Mucosa of gallbladder (tissue), 1 donor: Measurements from ENCODE around the gene VAPB. TPM values are rescaled to one million over a fixed set of nuclear protein-coding genes. Genes with fewer than 3 reads are reported as not detected.
"Not testable (repeated sequence)": the region's sequence is repeated elsewhere in the genome, so short reads cannot be mapped to it uniquely, and the experiment has no call there.

Experiments
- DNase-seq: peaks from one replicate; pipeline ENCODE4 v3.0.0-alpha.2; 2020; ENCODE audit warnings: low spot score
- total RNA-seq: library from RNA; stranded (reverse); gene quantifications from one replicate; pipeline ENCODE4 v1.2.1, GENCODE V29; 2021
- donor health status: DM: no; HTN: no; CAD: no.

Gene VAPB
- total RNA-seq, 1 donor from 2014 or later, result 63.0 TPM

GRCh38 chr20:58407201-58407873 is 18.3 kb downstream of the VAPB start:
- DNase-seq, result no peak

GRCh38 chr20:58407966-58408557 is 19.0 kb downstream of the VAPB start:
- DNase-seq, result no peak

DNA sequence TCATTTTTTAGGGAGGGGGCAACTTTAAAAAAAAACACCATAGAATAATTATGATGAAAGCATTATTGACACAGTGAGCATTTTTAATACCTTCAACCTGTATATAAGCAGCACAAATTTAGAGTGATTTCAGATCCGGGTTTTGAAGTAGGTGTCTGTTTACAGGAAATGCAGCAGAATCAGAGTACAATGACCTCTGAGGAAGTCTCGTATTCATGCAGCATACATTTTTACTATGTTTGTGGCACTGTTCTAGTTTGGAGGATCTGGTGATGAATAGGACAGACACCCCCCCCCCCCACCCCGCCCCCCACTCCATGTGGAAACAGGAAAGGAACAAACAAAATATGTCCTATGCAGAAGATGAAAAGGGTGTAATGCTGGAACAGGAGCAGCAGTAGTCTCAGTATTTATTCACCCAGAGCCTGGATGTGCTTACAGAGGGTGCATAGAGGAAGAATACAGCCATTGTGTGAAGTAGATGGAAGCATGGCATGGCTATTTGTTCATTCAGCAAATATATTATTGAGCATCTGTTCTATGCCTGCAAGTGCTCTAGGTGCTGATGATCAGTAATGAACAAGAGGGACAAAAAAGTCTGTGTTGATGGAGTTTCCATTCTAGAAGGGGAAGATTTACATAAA is 19.7 kb downstream of the VAPB start:
- no peak for DNase-seq

GRCh38 chr20:58414216-58414615 is 25.2 kb downstream of the VAPB start:
- not testable (repeated sequence) for DNase-seq

DNA sequence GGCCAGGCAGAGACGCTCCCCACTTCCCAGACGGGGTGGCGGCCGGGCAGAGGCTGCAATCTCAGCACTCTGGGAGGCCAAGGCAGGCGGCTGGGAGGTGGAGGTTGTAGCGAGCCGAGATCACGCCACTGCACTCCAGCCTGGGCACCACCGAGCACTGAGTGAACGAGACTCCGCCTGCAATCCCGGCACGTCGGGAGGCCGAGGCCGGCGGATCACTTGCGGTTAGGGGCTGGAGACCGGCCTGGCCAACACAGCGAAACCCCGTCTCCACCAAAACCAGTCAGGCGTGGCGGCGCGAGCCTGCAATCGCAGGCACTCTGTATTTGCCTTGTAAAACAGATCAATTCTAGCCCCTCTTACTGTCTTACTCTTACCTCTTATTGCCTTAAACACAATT is 25.8 kb downstream of the VAPB start:
- not testable (repeated sequence) for DNase-seq

GRCh38 chr20:58416057-58416456 is 27.0 kb downstream of the VAPB start:
- no peak for DNase-seq

GRCh38 chr20:58416835-58417234 is 27.8 kb downstream of the VAPB start:
- no peak for DNase-seq

GRCh38 chr20:58417438-58417837 is 28.4 kb downstream of the VAPB start:
- no peak for DNase-seq

- no peak for DNase-seq
Observed at GRCh38 chr20:58418949-58419748, 30.1 kb downstream of the VAPB start.

DNA sequence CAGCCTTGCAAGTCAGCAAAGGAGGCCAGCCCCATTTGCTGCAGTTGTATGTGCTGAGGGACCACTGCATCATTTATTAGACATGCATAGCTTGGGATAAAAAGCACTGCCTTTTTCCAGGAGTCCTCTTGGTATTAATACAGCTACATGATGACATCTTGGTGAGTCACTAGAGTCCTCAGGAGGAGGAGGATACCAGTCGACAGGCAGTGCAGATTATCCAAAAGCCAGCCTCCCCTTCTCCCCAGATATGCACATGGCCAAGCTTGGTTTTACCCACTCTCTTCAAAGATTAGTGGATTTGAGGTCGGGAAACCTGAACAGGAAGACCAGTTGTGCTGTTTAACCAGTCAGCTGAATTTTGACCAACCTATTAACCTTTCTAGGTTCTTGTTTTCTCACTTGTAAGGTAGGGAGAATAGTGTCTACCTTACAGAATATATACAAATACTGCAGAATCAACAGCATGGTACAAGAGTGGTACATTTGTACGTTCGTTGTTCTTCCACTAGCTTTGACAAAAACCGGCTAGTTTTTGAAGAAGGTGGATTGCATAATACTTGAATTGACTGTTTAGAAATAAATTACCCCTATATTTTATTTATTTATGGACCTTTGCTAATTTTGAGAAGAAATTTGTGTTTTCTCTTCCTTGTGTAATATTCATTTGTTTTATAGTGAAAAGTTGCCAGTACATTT is 31.9 kb downstream of the VAPB start:
- no peak for DNase-seq

GRCh38 chr20:58421497-58421850 is 32.4 kb downstream of the VAPB start:
- DNase-seq, result no peak

DNA sequence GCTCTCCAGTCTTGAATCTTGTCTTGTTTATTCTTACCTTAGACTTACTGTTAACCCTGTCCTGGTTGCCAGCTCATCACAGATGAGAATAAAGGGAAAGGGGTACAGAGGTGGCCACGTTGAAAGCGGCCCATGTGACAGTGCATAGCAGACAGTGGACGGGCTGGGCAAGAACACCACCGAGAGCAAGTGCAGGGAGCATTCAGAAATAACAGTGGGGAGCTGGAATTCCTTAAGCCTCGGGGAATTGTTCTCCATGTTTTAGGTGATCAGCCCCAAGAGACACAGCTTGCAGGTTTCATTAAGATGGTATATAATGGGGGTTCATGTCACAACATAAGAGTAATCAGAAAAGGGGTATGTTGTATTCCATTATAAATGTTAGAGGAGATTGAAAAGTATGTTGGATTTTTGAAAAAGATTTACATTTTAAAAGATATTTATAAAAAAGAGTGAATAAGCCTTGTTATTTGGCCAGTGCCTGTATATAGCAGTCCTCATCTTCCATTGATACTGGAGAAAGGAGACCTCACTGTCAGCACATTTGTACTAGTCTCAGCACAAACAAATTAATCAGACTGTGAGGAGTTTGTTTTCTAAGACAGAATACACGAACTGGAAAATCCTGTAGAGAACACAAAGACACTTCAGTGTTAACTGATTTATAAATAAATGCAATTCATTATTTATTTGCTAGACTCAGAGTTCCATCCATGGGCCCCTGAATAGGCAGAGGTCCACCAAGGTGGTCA is 35.4 kb downstream of the VAPB start:
- no peak for DNase-seq

GRCh38 chr20:58427571-58427970 is 38.5 kb downstream of the VAPB start:
- DNase-seq, result not testable (repeated sequence)

DNA sequence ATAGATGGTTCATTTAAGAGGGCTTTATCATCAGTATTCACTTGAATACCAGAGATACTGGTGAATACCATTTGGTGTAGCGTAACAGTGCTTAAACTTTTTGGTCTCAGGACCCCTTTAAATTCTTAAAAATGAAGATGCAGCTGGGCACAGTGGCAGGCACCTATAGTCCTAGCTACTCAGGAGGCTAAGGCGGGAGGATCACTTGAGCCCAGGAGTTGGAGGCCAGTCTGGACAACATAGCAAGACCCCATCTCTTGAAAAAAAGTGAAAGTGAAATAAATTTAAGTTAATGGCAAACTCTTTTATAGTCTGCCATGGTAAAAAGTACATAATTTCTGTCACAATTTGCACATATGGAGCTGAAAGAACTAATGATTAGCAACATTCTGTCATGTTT is 39.3 kb downstream of the VAPB start:
- no peak for DNase-seq

- no peak for DNase-seq
Observed at GRCh38 chr20:58429303-58429702, 40.3 kb downstream of the VAPB start.

- DNase-seq, result no peak
Observed at GRCh38 chr20:58431134-58431533, 42.1 kb downstream of the VAPB start.

GRCh38 chr20:58432186-58432954 is 43.3 kb downstream of the VAPB start:
- DNase-seq, result no peak

DNA sequence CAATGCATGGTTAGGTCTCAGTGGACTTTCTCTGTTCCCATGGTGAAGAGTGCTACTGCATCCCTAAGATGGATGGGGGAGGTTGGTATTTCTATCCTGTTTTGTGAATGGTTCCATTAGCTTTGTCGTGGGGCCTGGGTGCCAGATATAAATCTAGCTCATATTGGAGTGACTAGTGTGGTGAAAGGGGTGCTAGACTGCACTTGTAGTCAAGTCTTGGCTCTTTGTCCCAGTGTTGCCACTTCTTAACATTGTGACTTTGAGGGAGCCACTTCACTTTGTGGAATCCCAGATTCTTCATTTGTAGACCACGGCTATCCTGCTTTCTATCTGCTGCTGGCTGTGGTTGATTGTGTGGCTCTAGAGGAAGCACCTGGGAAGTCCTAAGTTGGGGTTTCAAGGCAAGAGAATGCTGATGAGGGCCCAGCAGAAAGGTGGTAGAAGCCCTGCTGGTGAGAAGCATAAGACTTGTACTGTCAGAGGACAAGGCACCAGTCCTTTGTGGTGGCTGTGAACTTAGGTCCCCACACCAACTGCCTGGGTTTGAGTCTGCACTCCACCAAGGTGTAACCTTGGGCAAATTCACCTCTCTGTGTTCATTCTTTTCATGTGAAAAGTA is 44.1 kb downstream of the VAPB start:
- no peak for DNase-seq

GRCh38 chr20:58433759-58434158 is 44.7 kb downstream of the VAPB start:
- DNase-seq, result no peak

- DNase-seq, result no peak
Observed at GRCh38 chr20:58434326-58434725, 45.3 kb downstream of the VAPB start.
